Measurements from ENCODE around the gene RSAD2. TPM values are rescaled to one million over a fixed set of nuclear protein-coding genes. Genes with fewer than 3 reads are reported as not detected.

The RSAD2 gene
- total and polyA plus RNA-seq, 2 experiments from 2014 or later = 0.10 TPM; not detected in 1

DNA sequence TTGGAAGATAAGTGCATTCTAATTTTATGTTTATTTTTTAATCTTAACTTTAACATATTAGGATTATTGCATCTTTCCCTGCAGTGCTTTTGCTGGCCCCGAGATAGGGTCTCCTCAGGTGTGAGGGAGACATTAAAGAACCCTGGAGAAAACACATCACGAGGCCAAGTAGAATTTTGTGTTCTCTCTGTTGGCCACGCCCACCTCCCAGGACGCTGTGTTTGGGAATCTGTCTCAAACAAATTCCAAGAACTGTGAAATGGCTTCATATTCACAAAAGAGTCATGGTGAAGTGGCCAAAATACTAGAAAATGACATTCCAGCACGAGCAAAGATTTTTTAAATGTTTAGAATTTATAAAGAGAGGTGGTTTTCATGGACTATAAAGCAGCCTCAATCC is 67.0 kb downstream of the RSAD2 start (continued):
- TF ChIP-seq, protein P1, sequence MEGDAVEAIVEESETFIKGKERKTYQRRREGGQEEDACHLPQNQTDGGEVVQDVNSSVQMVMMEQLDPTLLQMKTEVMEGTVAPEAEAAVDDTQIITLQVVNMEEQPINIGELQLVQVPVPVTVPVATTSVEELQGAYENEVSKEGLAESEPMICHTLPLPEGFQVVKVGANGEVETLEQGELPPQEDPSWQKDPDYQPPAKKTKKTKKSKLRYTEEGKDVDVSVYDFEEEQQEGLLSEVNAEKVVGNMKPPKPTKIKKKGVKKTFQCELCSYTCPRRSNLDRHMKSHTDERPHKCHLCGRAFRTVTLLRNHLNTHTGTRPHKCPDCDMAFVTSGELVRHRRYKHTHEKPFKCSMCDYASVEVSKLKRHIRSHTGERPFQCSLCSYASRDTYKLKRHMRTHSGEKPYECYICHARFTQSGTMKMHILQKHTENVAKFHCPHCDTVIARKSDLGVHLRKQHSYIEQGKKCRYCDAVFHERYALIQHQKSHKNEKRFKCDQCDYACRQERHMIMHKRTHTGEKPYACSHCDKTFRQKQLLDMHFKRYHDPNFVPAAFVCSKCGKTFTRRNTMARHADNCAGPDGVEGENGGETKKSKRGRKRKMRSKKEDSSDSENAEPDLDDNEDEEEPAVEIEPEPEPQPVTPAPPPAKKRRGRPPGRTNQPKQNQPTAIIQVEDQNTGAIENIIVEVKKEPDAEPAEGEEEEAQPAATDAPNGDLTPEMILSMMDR (conservative IDR thresholded peaks at IDR 0.05; ENCODE audit: low read depth in 2 of 2) = no peak
- no peak for TF ChIP-seq STAT1 (IDR thresholded peaks at IDR 0.05; ENCODE audit: unreplicated experiment)

DNA sequence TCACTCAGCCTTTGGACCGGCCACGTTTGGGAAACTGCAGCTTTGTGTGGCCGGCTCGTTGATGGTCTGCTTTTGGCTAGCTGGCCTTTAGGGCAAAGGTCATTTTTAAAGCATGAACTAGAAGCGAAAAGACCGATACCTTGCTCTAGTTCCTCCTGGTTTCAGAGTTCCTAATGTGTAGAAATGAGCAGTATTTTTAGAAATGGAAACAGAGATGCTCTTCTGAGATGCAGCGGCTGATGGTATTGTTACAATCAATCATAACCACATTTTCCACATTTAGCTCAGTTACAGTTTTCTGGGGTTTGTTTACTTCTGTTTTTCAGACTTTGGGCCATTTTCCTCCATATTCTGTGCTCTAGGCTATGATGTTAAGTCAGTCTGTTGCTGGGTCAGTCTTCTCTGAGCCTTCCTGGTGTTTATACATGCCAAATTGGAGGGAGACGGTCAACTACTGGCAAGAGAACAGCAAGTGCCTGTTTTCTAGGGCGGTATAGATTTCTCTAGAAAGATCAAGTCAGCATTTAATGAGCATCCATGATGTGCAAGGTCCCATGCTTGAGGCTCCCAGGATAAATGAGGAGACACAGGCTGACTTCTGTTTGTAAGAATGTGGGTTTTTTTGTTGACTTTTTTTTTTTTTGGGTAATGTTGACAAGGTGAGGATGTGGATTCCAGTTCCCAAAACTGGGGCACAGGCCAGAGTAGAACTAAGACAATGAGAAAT is 67.7 kb downstream of the RSAD2 start:
- no peak for DNase-seq (ENCODE audit: low spot score)
- no peak overlapping the region for H2AFZ ChIP-seq
- no peaks in the 10 kb centered on the region for H3K27me3 ChIP-seq (ENCODE audit: insufficient read depth)
- TF ChIP-seq JUNB (IDR thresholded peaks at IDR 0.05; ENCODE audit: unreplicated experiment) (no peak), ZNF331 (CRISPR knock-in tag; IDR thresholded peaks at IDR 0.05; ENCODE audit: low read depth) (no peak), STAT1 (IDR thresholded peaks at IDR 0.05; ENCODE audit: unreplicated experiment) (no peak), ZNF114 (CRISPR knock-in tag; IDR thresholded peaks at IDR 0.05) (no peak)
- TF ChIP-seq, protein P2, sequence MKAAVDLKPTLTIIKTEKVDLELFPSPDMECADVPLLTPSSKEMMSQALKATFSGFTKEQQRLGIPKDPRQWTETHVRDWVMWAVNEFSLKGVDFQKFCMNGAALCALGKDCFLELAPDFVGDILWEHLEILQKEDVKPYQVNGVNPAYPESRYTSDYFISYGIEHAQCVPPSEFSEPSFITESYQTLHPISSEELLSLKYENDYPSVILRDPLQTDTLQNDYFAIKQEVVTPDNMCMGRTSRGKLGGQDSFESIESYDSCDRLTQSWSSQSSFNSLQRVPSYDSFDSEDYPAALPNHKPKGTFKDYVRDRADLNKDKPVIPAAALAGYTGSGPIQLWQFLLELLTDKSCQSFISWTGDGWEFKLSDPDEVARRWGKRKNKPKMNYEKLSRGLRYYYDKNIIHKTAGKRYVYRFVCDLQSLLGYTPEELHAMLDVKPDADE (IDR thresholded peaks at IDR 0.05) = no peak
- Mint-ChIP-seq H3K36me3 (ENCODE audit: low read depth) (peaks cover 23% of the 10 kb centered on the region), H3K4me1 (peaks cover 11% of the 10 kb centered on the region), H3K9me3 (no peaks in the 10 kb centered on the region; the same call in 2 of the 3 replicates), H3K27ac (no peak overlapping the region; the same call in 1 of the 2 replicates), H3K4me3 (no peak overlapping the region), H3K27me3 (ENCODE audit: insufficient read depth, low read depth, poor library complexity) (peaks cover 6% of the 10 kb centered on the region)
- no peaks in the 10 kb centered on the region for H3K9me2 ChIP-seq (ENCODE audit: insufficient read depth)
- H3K4me1 ChIP-seq (ENCODE audit: insufficient read depth) = peaks cover 8% of the 10 kb centered on the region
- no peak overlapping the region for H3K27ac ChIP-seq (ENCODE audit: low read depth)
- no peak overlapping the region for H3K4me2 ChIP-seq
- no peak for ATAC-seq
- no peak overlapping the region for H3K4me3 ChIP-seq
- H3F3A ChIP-seq (replicated peaks; ENCODE audit: low read depth) = no peaks in the 10 kb centered on the region
- no peaks in the 10 kb centered on the region for H4K20me1 ChIP-seq (replicated peaks; ENCODE audit: insufficient read depth)
- H3K79me2 ChIP-seq (replicated peaks; ENCODE audit: insufficient read depth) = no peaks in the 10 kb centered on the region
- no peaks in the 10 kb centered on the region for H3K36me3 ChIP-seq (ENCODE audit: insufficient read depth)

DNA sequence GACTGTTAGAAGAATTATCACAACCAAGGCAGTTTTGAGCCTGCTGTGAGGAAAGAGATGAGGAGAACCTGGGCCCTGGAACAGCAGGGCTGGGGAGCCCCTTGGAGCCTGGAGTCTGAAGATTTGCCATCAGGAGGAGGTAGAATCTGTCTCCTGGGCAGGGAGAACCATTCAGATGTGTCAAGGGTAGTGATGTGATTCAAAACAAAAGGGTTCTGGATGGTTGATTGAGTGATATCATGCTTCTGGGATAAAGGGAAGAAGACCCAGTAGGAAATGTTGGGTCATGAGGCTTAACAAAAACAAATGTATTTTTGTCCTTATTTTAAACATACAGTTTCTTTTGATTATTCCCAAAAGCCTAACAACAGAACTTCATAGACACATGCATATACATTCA is 68.2 kb downstream of the RSAD2 start:
- TF ChIP-seq JUNB (IDR thresholded peaks at IDR 0.05; ENCODE audit: unreplicated experiment) (no peak), ZNF114 (CRISPR knock-in tag; IDR thresholded peaks at IDR 0.05) (no peak), NANOG (IDR thresholded peaks at IDR 0.05; ENCODE audit: borderline replicate concordance) (no peak), POLR2AphosphoS5 (IDR thresholded peaks at IDR 0.05; ENCODE audit: low read depth) (no peak), ZNF331 (CRISPR knock-in tag; IDR thresholded peaks at IDR 0.05; ENCODE audit: low read depth) (no peak), EZH2 (IDR thresholded peaks at IDR 0.05; ENCODE audit: low read depth, unreplicated experiment) (no peak)
- Histone ChIP-seq H3K9me2 (ENCODE audit: insufficient read depth) (no peaks in the 10 kb centered on the region), H3K4me3 (no peak overlapping the region), H3K4me2 (no peak overlapping the region), H3K79me2 (replicated peaks; ENCODE audit: insufficient read depth) (no peaks in the 10 kb centered on the region), H3K27me3 (ENCODE audit: insufficient read depth) (no peaks in the 10 kb centered on the region), H4K20me1 (replicated peaks; ENCODE audit: insufficient read depth) (no peaks in the 10 kb centered on the region), H2AFZ (no peak overlapping the region), H3K27ac (ENCODE audit: low read depth) (no peak overlapping the region), H3K36me3 (ENCODE audit: insufficient read depth) (no peaks in the 10 kb centered on the region), H3K4me1 (ENCODE audit: insufficient read depth) (peaks cover 4% of the 10 kb centered on the region), H3F3A (replicated peaks; ENCODE audit: low read depth) (no peaks in the 10 kb centered on the region)
- Mint-ChIP-seq H3K36me3 (ENCODE audit: low read depth) (peaks cover 23% of the 10 kb centered on the region), H3K27ac (no peak overlapping the region), H3K4me3 (no peak overlapping the region), H3K27me3 (ENCODE audit: insufficient read depth, low read depth, poor library complexity) (peaks cover 6% of the 10 kb centered on the region), H3K4me1 (peaks cover 6% of the 10 kb centered on the region), H3K9me3 (no peaks in the 10 kb centered on the region; the same call in 2 of the 3 replicates)
- DNase-seq (ENCODE audit: low spot score) = no peak
- ATAC-seq = no peak
